ENCODE measurements around the gene MYOM1.
A peak's percentile ranks its signal among the peaks of the same experiment; 100 is the strongest.

MYOM1 gene

GRCh38 chr18:3151399-3152264 lies 68.1 kb downstream of the MYOM1 start:
- no peak for DNase-seq (ENCODE audit: low read depth)

- no peak for DNase-seq (ENCODE audit: low read depth)
These were observed 69.1 kb downstream of the MYOM1 start for GRCh38 chr18:3150688-3151087.

- no peak for DNase-seq (ENCODE audit: low read depth)
These were observed 69.5 kb downstream of the MYOM1 start for GRCh38 chr18:3150274-3150673.

GRCh38 chr18:3148930-3149535 lies 70.7 kb downstream of the MYOM1 start:
- DNase-seq (ENCODE audit: low read depth): no peak

GRCh38 chr18:3147935-3148554 lies 71.7 kb downstream of the MYOM1 start:
- DNase-seq (ENCODE audit: low read depth): no peak

GRCh38 chr18:3140986-3141639 lies 78.7 kb downstream of the MYOM1 start:
- no peak for DNase-seq (ENCODE audit: low read depth)

- DNase-seq (ENCODE audit: low read depth): no peak
These were observed 79.4 kb downstream of the MYOM1 start for GRCh38 chr18:3140342-3140741.

GRCh38 chr18:3139406-3139805 lies 80.4 kb downstream of the MYOM1 start:
- no peak for DNase-seq (ENCODE audit: low read depth)

- DNase-seq (ENCODE audit: low read depth): no peak
These were observed 81.3 kb downstream of the MYOM1 start for GRCh38 chr18:3138274-3138975.

GRCh38 chr18:3135536-3135935 lies 84.2 kb downstream of the MYOM1 start:
- DNase-seq (ENCODE audit: low read depth): no peak

- no peak for DNase-seq (ENCODE audit: low read depth)
These were observed 87.1 kb downstream of the MYOM1 start for GRCh38 chr18:3132700-3133099.

- no peak for DNase-seq (ENCODE audit: low read depth)
These were observed 89.4 kb downstream of the MYOM1 start for GRCh38 chr18:3130344-3130743.

- DNase-seq (ENCODE audit: low read depth): peak; percentile 62
These were observed 90.5 kb downstream of the MYOM1 start for GRCh38 chr18:3129053-3129864.

- no peak for DNase-seq (ENCODE audit: low read depth)
These were observed 93.2 kb downstream of the MYOM1 start for GRCh38 chr18:3126457-3127097.

- DNase-seq (ENCODE audit: low read depth): no peak
These were observed 94.9 kb downstream of the MYOM1 start for GRCh38 chr18:3124822-3125221.

- DNase-seq (ENCODE audit: low read depth): no peak
These were observed 96.9 kb downstream of the MYOM1 start for GRCh38 chr18:3122851-3123250.

- DNase-seq (ENCODE audit: low read depth): no peak
These were observed 98.5 kb downstream of the MYOM1 start for GRCh38 chr18:3121259-3121658.

GRCh38 chr18:3120356-3120755 lies 99.4 kb downstream of the MYOM1 start:
- DNase-seq (ENCODE audit: low read depth): no peak

GRCh38 chr18:3119401-3120341 lies 100.1 kb downstream of the MYOM1 start:
- no peak for DNase-seq (ENCODE audit: low read depth)
